Amniotic epithelial cell (primary cell): ENCODE results near the gene ISM1.
"Not testable (repeated sequence)": the region's sequence is repeated elsewhere in the genome, so short reads cannot be mapped to it uniquely, and the experiment has no call there.

Experiments used
- DNase-seq: peaks from one replicate; pipeline ENCODE4 v3.0.0-alpha.2; 2010; ENCODE audit warnings: low read depth

ISM1 gene

GRCh38 chr20:13221673-13222318, 722 bp downstream of the ISM1 start:
- peak; percentile 36 for DNase-seq

- no peak for DNase-seq
Measured at GRCh38 chr20:13222319-13222716, 1.2 kb downstream of the ISM1 start.

- DNase-seq = no peak
Measured at GRCh38 chr20:13223736-13224520, 2.9 kb downstream of the ISM1 start.

- no peak for DNase-seq
Measured at GRCh38 chr20:13226367-13226766, 5.3 kb downstream of the ISM1 start.

- no peak for DNase-seq
Measured at GRCh38 chr20:13228771-13229170, 7.7 kb downstream of the ISM1 start.

- DNase-seq = no peak
Measured at GRCh38 chr20:13229538-13229937, 8.5 kb downstream of the ISM1 start.

GRCh38 chr20:13231031-13231752, 10.1 kb downstream of the ISM1 start:
- DNase-seq = no peak

- DNase-seq = no peak
Measured at GRCh38 chr20:13232999-13233398, 11.9 kb downstream of the ISM1 start.

GRCh38 chr20:13234961-13235360, 13.9 kb downstream of the ISM1 start:
- DNase-seq = no peak

GRCh38 chr20:13236360-13236759, 15.3 kb downstream of the ISM1 start:
- not testable (repeated sequence) for DNase-seq

GRCh38 chr20:13236990-13237720, 16.1 kb downstream of the ISM1 start:
- no peak for DNase-seq

GRCh38 chr20:13238001-13238653, 17.1 kb downstream of the ISM1 start:
- no peak for DNase-seq

- no peak for DNase-seq
Measured at GRCh38 chr20:13243826-13244376, 22.8 kb downstream of the ISM1 start.

GRCh38 chr20:13245250-13245723, 24.2 kb downstream of the ISM1 start:
- DNase-seq = no peak

GRCh38 chr20:13249118-13249797, 28.2 kb downstream of the ISM1 start:
- DNase-seq = no peak

GRCh38 chr20:13249798-13250170, 28.7 kb downstream of the ISM1 start:
- no peak for DNase-seq

GRCh38 chr20:13250251-13250650, 29.2 kb downstream of the ISM1 start:
- no peak for DNase-seq

- DNase-seq = no peak
Measured at GRCh38 chr20:13251106-13251903, 30.2 kb downstream of the ISM1 start.

GRCh38 chr20:13251904-13252297, 30.8 kb downstream of the ISM1 start:
- no peak for DNase-seq

- DNase-seq = no peak
Measured at GRCh38 chr20:13255356-13255755, 34.3 kb downstream of the ISM1 start.
